Activated CD4-positive, alpha-beta T cell treated with anti-CD3 and anti-CD28 coated beads, Interleukin-2, amount 50 U/mL, for 1 hour (primary cell): Measurements from ENCODE around the gene ZNF69.
"Not testable (repeated sequence)": the region's sequence is repeated elsewhere in the genome, so short reads cannot be mapped to it uniquely, and the experiment has no call there.

ENCODE experiments used
- DNase-seq: peaks from one replicate; pipeline ENCODE4 v3.0.0-alpha.2; 2020

Gene ZNF69

DNA sequence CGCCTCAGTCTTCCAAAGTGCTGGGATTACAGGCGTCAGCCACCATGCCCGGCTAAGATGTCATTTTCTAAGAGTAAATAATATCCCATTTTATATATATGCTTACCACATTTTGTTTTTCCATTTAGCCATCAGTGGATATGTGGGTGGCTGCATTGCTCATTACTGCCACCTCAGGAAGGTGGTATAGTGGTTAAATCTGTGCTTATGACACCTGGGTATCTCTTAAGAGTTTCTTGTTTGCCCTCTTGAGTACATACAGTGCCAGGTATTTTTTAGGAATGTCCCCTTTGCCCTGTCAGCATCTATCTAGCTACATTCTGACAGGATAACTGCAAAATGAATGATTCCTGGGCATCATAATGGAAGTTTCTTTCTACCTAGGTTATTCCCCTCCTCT, 14.6 kb downstream of the ZNF69 start:
- no peak for DNase-seq

DNA sequence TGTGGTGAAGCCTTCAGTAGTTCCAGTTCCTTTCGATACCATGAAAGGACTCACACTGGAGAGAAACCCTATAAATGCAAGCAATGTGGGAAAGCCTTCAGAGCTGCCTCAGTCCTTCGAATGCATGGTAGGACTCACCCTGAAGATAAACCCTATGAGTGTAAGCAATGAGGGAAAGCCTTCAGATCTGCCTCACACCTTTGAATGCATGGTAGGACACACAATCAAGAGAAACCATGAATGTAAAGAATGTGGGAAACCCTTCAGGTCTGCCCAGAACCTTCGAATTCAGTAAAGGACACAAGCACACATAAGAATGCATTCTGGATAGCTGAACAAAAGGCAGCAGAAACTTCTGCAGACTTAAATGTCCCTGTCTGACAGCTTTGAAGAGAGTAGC, 18.3 kb downstream of the ZNF69 start:
- no peak for DNase-seq

DNA sequence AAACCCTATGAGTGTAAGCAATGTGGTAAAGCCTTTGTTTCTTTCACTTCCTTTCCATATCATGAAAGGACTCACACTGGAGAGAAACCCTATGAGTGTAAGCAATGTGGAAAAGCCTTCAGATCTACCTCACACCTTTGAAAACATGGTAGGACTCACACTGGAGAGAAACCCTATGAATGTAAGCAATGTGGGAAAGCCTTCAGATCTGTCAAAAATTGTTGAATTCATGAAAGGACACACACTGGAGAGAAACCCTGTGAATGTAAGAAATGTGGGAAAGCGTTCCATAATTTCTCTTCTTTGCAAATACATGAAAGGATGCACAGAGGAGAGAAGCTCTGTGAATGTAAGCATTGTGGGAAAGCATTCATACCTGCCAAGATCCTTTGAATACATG, 24.4 kb downstream of the ZNF69 start:
- not testable (repeated sequence) for DNase-seq

DNA sequence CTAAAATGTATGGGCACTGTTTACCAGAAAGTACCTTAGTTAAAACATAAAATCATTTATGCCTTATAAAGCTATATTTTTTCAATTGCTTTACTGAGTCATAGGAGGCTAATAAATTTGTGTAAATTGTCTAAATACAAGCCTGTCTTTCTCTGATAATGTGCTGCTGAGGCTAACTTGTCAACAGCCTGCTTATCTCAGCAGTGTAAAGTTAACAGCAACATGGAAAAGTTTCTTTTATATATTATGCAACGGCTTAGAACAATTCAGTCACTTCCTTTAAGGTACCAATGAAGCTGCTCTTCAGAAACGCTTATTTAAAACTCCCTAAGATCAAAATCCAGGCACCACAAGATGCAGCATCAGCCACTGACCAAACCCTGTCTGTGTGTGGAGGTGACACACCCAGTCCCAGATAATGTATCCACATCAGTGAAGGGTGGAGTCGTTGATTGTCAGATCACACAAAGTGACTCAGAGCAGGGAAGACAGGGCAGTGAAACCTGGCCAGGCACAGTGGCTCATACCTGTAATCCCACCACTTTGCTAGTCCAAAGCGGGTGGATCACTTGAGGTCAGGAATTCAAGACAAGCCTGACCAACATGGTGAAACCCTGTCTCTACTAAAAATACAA, 27.0 kb downstream of the ZNF69 start:
- not testable (repeated sequence) for DNase-seq

DNA sequence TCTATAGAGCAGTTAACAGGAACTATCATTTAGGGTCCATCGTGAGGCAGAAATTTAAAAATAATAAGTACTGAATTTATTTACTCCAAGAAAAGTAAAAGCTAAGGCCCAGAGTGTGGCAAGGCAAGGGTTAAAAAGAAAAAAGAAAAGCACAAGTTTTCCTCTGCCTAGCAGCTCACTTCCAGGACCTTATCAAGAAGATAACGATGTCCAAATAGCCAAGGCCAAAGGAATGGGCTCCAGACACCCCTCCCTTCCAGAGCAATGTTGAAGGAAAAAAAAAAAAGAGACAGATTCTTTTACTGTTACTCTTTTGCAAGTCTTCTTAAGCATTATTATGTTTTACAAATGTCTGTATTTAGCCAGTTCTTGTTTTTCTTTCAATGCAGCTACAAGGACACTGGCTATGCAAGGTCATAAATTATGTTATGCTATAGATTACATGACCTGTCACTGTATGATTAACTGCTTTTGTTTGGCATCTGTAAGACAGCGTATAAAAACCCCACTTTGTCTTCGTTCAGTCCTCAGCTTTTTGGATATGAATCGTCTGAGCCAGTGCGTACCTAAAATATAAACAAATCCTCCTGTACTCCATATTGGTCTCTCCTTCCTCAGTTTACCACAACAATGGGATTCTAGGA, 34.4 kb downstream of the ZNF69 start:
- no peak for DNase-seq

DNA sequence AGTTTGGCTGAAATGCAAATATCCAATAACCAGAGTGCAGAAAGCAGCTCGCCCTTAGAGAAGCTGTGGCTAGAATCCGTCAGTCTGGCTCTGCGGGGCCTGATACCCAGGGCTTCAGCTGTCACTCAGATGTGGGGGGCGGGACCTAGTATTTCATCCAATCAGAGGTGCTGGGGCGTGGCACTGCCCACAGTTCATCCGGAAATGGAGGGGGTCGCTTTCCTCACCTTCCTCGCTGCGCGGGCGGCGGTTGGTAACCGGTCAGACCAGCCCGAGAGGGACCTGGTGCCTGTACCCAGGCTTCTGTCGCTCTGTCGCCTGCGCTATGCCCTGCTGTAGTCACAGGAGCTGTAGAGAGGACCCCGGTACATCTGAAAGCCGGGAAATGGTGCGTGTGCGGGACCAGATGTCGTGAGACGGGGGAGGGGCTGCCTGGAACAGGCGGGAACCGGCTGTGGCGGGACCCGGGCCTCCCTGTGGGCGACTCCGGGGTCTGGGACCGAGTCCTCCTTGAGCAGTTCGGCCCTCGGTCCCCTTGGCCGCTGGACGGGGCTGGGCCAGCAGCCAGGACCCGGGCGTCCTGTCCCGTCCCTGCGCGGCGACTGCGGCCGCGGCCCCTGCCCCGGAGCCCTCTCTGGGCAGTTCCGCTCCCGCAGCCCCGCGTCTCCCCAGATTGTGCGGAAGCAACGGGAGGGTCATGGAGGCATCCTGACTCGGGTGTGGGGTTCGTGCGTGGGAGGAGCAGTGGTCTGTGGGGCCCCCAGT, 37.5 kb downstream of the ZNF69 start, which contains the start of gene ZNF700:
ZNF700 (plus strand) TSS at position 222 of the 765 bp plus-strand sequence; CDS start at position 326, 104 bp downstream.
- peak; percentile 88 for DNase-seq

DNA sequence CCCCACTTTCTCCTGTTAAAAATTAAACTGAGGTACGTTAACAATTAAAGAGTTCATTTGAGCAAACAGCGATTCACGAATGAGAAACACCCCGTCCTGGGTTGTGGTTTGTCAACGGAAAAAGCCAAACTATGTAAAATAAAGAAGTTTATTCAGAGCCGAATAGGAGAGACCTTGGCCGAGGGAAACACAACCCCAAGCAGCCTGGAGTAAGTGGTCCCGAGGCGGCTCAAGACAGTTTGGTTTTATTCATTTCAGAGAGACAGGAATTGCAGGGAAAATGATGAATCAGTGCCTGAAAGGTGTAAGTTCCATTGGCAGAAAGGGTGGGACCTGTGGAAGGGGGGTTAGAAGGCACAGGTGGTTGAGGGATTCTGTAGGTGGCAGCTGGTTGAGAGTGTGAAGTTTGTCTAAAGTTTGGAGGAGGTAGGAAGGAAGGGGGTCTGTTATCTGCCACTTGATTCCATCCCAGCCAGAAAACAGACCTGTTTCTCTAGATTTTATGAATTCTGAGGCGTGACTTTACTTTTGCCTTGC, 38.1 kb downstream of the ZNF69 start:
- DNase-seq = not testable (repeated sequence)

DNA sequence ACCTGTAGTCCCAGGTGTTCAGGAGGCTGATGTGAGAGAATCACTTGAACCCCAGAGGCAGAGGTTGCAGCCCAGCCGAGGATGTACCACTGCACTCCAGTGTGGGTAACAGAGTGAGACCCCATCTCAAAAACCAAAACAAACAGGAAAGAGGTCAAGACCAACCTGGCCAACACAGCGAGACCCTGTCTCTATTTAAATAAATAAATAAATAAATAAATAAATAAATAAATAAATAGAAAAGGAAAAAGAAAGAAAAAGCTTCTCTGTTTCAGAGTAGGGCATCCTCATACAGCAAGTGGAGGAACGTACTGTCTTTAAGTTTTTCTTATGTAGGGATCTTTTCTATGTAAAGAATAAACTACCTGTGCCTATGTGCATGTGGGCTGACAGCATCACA, 39.6 kb downstream of the ZNF69 start:
- no peak for DNase-seq

DNA sequence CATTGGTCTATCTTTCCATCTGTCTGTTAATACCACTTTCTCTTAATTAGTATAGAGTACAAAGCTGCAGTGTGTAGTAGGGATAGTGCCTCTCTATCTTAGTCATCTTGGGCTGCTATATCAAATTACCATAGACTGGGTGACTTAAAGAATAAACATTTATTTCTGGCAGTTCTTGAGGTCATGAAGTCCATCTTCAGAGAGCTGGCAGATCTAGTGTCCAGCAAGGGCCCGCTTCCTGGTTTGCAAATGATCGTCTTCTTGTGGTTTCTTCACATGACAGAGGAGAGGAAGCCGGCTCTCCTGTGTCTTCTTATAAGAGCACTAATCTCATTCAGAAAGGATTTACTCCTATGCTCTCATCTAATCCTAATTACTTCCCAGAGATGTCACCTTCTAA, 43.5 kb downstream of the ZNF69 start:
- DNase-seq = no peak

DNA sequence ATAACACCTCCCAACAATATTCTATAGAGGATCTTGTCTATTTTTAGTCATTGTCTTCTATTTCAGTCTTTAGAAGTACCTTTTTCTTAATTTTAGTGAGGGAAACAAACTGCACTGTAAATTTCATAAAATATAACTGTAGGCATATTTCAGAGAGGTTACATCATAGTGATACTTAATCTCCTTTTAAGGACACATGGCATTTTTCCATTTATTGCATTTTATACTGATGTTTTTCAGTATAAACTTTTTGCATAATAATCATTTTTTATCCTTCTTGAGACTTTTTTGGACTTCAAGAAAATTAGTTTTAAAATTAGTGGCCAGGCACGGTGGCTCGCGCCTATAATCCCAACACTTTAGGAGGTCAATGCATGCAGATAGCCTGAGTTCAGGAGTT, 43.9 kb downstream of the ZNF69 start:
- DNase-seq = no peak

DNA sequence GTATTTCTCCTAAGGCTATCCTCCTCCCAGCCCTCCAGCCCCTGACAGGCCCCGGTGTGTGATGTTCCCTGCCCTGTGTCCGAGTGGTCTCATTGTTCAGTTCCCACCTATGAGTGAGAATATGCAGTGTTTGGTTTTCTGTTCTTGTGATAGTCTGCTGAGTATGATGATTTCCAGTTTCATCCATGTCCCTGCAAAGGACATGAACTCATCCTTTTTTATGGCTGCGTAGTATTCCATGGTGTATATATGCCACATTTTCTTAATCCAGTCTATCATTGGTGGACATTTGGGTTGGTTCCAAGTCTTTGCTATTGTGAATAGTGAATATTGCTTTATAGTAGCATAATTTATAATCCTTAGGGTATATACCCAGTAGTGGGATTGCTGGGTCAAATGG, 48.2 kb downstream of the ZNF69 start:
- DNase-seq = not testable (repeated sequence)

DNA sequence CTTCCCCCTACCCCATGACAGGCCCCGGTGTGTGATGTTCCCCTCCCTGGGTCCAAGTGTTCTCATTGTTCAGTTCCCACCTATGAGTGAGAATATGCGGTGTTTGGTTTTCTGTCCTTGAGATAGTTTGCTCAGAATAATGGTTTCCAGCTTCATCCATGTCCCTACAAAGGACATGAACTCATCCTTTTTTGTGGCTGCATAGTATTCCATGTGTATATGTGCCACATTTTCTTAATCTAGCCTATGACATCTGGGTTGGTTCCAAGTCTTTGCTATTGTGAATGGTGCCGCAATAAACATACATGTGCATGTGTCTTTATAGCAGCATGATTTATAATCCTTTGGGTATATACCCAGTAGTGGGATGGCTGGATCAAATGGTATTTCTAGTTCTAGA, 50.8 kb downstream of the ZNF69 start:
- not testable (repeated sequence) for DNase-seq

DNA sequence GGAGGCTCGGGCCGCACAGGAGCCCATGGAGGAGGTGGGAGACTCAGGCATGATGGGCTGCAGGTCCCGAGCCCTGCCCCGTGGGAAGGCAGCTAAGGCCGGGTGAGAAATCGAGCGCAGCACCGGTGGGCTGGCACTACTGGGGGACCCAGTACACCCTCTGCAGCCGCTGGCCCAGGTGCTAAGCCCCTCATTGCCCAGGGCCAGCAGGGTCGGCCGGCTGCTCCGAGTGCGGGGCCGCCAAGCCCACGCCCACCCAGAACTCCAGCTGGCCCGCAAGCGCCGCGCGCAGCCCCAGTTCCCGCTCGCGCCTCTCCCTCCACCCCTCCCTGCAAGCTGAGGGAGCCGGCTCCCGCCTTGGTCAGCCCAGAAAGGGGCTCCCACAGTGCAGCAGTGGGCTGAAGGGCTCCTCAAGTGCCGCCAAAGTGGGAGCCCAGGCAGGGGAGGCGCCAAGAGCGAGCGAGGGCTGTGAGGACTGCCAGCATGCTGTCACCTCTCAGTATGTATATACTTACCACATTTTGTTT, 53.8 kb downstream of the ZNF69 start:
- not testable (repeated sequence) for DNase-seq

DNA sequence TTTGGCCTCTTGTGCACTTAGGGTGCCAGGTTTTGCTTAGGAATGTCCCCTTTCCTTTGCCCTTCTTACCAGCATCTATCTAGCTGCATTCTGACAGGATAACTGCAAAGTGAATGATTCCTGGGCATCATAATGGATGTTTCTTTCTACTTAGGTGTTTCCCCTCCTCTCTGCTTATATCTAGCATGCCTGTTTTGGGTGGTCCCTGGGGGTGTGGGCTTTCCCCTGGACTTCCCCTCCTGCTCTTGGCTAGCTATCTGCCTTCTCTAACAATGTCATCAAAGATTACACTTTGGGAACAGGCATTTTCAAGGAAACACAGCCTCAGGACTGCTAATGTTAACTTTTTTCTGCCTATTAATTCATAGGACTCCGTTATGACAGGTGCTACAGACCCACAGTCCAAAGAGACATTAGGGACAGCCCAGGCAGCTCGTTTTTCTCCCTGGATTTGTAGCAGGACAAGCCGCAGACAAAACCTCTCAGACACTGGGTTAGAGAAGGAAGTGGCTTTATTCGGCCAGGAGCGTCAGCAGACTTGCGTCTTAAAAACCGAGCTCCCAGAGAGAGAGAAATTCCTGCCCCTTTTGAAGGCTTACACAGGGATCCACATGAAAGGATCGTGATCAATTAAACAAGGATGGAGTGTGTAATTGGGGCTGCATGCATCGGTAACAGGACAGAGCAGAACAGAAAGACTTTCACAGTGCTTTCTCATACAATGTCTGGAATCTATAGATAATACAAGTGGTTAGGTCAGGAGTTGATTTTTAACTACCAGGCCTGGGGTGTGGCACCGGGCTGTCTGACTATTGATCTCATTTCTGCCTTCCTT, 54.6 kb downstream of the ZNF69 start:
- DNase-seq = no peak

DNA sequence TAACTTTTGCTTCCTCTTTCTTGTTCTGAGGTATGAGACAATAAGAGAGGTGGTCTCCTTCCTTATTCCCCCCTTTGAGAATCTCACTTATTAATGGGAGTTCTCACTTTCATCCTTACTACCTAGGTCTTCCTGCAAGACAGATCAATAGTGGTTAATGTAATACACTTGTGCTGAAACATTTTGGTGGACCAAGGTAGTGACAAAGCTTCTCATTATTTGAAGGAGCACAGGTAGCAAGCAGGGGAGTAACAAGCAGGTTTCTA, 55.2 kb downstream of the ZNF69 start:
- no peak for DNase-seq

DNA sequence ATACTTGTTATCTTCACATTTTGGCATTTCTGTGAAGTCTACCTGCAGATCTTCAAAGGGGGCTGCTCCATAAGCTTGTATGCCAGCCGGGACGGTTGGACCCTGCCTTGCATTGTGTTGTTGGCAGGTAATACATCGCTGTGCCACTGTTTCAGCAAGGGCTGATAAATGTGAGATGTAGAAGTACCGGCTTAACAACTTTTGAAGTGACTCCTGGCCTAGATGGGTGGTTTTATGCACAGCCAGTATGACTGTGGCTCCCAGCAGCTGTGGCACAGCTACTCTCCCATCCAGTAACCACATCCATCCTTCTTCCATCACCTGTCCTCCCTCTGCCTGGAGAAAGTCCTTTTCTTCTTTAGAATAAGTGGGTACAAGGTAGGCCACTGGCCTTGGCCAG, 57.1 kb downstream of the ZNF69 start:
- no peak for DNase-seq

DNA sequence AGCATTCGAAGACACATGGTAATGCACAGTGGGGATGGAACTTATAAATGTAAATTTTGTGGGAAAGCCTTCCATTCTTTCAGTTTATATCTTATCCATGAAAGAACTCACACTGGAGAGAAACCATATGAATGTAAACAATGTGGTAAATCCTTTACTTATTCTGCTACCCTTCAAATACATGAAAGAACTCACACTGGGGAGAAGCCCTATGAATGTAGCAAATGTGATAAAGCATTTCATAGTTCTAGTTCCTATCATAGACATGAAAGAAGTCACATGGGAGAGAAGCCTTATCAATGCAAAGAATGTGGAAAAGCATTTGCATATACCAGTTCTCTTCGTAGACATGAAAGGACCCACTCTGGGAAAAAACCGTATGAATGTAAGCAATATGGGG, 61.1 kb downstream of the ZNF69 start:
- no peak for DNase-seq

DNA sequence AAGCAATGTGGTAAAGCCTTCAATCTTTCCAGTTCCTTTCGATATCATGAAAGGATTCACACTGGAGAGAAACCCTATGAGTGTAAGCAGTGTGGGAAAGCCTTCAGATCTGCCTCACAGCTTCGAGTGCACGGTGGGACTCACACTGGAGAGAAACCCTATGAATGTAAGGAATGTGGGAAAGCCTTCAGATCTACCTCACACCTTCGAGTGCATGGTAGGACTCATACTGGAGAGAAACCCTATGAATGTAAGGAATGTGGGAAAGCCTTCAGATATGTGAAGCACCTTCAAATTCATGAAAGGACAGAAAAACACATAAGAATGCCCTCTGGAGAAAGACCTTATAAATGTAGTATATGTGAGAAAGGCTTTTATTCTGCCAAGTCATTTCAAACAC, 61.6 kb downstream of the ZNF69 start:
- no peak for DNase-seq

DNA sequence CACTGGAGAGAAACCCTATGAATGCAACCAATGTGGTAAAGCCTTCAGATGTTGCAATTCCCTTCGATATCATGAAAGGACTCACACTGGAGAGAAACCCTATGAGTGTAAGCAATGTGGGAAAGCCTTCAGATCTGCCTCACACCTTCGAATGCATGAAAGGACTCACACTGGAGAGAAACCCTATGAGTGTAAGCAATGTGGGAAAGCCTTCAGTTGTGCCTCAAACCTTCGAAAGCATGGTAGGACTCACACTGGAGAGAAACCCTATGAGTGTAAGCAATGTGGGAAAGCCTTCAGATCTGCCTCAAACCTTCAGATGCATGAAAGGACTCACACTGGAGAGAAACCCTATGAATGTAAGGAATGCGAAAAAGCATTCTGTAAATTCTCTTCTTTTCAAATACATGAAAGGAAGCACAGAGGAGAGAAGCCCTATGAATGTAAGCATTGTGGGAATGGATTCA, 62.1 kb downstream of the ZNF69 start:
- DNase-seq = not testable (repeated sequence)

DNA sequence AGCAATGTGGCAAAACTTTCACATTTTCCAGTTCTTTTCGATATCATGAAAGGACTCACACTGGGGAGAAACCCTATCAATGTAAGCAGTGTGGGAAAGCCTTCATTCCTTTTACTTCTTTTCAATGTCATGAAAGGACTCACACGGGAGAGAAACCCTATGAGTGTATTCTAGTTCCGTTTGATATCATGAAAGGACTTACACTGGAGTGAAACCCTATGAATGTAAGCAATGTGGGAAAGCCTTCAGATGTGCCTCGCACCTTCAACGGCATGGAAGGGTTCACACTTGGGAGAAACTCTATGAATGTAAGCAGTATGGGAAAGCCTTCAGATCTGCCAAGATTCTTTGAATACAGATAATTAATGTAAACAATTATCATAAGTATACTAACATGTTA, 62.7 kb downstream of the ZNF69 start:
- DNase-seq = no peak
